ENCODE data around the gene SMYD3. TPM values are rescaled to one million over a fixed set of nuclear protein-coding genes. Genes with fewer than 3 reads are reported as not detected.

SMYD3 gene
- total and polyA plus RNA-seq, 9 of the 15 experiments (the other 6 are each of a cell fraction or from before 2014, with no cell fraction given): 128 to 440 (median 197) TPM

DNA sequence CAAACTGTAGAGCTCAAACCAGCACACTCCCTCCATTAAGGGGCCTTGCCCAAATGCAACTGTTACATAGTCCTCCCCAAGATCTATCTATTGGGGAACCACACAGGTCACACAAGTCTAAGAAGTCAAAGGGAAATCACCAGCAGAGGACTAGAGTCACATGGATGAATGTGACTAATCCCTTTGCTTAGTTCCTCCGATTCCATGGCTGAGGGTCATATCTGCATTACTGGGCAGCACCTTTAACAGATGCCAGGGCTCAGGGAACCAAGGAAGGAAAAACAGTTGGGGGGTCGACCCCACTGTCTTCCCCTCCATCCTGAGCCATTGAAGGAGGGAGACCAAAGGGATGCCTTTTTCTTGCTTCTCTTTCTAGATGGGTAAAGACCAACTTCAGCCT, 23.4 kb upstream of the SMYD3 start (continued):
- TF ChIP-seq ZNF408 (CRISPR knock-in tag; IDR thresholded peaks at IDR 0.05; ENCODE audit: low read depth) (no peak), CBX5 (IDR thresholded peaks at IDR 0.05; ENCODE audit: borderline replicate concordance, low read depth) (peak; percentile 96), SUPT5H (IDR thresholded peaks at IDR 0.05) (no peak), TRIM24 (IDR thresholded peaks at IDR 0.05) (peak in 1 of 2 experiments; percentile 26; a peak in 1 of 4 replicates), TRIM28 (IDR thresholded peaks at IDR 0.05) (peak; percentile 82; the same call in 1 of the 2 replicates), THRAP3 (IDR thresholded peaks at IDR 0.05; ENCODE audit: borderline replicate concordance) (no peak), NR2C1 (IDR thresholded peaks at IDR 0.05) (no peak), NR2C1 (tag; IDR thresholded peaks at IDR 0.05) (no peak), MED1 (CRISPR knock-in tag; IDR thresholded peaks at IDR 0.05; ENCODE audit: borderline replicate concordance) (no peak)
- TF ChIP-seq, protein P1, sequence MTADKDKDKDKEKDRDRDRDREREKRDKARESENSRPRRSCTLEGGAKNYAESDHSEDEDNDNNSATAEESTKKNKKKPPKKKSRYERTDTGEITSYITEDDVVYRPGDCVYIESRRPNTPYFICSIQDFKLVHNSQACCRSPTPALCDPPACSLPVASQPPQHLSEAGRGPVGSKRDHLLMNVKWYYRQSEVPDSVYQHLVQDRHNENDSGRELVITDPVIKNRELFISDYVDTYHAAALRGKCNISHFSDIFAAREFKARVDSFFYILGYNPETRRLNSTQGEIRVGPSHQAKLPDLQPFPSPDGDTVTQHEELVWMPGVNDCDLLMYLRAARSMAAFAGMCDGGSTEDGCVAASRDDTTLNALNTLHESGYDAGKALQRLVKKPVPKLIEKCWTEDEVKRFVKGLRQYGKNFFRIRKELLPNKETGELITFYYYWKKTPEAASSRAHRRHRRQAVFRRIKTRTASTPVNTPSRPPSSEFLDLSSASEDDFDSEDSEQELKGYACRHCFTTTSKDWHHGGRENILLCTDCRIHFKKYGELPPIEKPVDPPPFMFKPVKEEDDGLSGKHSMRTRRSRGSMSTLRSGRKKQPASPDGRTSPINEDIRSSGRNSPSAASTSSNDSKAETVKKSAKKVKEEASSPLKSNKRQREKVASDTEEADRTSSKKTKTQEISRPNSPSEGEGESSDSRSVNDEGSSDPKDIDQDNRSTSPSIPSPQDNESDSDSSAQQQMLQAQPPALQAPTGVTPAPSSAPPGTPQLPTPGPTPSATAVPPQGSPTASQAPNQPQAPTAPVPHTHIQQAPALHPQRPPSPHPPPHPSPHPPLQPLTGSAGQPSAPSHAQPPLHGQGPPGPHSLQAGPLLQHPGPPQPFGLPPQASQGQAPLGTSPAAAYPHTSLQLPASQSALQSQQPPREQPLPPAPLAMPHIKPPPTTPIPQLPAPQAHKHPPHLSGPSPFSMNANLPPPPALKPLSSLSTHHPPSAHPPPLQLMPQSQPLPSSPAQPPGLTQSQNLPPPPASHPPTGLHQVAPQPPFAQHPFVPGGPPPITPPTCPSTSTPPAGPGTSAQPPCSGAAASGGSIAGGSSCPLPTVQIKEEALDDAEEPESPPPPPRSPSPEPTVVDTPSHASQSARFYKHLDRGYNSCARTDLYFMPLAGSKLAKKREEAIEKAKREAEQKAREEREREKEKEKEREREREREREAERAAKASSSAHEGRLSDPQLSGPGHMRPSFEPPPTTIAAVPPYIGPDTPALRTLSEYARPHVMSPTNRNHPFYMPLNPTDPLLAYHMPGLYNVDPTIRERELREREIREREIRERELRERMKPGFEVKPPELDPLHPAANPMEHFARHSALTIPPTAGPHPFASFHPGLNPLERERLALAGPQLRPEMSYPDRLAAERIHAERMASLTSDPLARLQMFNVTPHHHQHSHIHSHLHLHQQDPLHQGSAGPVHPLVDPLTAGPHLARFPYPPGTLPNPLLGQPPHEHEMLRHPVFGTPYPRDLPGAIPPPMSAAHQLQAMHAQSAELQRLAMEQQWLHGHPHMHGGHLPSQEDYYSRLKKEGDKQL (CRISPR knock-in tag; IDR thresholded peaks at IDR 0.05; ENCODE audit: borderline replicate concordance): no peak
- TF ChIP-seq, protein P2, sequence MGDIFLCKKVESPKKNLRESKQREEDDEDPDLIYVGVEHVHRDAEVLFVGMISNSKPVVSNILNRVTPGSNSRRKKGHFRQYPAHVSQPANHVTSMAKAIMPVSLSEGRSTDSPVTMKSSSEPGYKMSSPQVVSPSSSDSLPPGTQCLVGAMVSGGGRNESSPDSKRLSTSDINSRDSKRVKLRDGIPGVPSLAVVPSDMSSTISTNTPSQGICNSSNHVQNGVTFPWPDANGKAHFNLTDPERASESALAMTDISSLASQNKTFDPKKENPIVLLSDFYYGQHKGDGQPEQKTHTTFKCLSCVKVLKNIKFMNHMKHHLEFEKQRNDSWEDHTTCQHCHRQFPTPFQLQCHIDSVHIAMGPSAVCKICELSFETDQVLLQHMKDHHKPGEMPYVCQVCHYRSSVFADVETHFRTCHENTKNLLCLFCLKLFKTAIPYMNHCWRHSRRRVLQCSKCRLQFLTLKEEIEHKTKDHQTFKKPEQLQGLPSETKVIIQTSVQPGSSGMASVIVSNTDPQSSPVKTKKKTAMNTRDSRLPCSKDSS (IDR thresholded peaks at IDR 0.05; ENCODE audit: low read depth, partially characterized antibody): peak; percentile 28

Data from K562 (cell line).